Peyer's patch (tissue), 4 donors: ENCODE data around the gene MYMX.

Experiments used
- CTCF ChIP-seq, 6 experiments: fragments of 450-650 bp in 4 of 6; fragments of 200-600 bp in 2 of 6; sonication (generic) in 1 of 6; IDR thresholded peaks; one replicate each; pipeline ENCODE4 v1.5.1; 2017 to 2019; ENCODE audit warnings: antibody characterized with exemption in 6 of 6, mild to moderate bottlenecking in 3 of 6, moderate library complexity in 1 of 6
- POLR2A ChIP-seq, 2 donors: fragments of 450-650 bp; IDR thresholded peaks; one replicate each; pipeline ENCODE4 v1.5.1; 2017; ENCODE audit warnings: antibody characterized with exemption in 2 of 2, mild to moderate bottlenecking in 2 of 2, moderate library complexity in 2 of 2

DNA sequence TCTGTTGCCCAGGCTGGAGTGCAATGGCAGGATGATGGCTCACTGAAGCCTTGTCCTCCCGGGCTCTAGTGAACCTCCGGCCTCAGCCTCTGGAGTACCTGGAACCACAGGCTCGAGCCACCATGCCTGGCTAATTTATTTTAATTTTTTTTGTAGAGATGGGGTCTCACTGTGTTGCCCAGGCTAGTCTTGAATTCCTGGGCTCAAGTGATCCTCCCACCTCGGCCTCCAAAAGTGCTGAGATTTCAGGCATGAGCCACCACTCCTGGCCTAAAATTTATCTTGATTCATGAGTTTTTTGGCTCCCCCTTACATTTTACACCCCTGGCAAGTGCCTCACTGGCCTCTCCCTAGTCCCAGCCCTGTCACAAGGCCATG lies 4.2 kb downstream of the MYMX start:
- TF ChIP-seq CTCF (IDR thresholded peaks at IDR 0.05) (no peak), POLR2A (IDR thresholded peaks at IDR 0.05) (no peak)
